ENCODE results near the gene KIFC3. TPM values are rescaled to one million over a fixed set of nuclear protein-coding genes. Genes with fewer than 3 reads are reported as not detected.

KIFC3 gene
- total and polyA plus RNA-seq, 11 donors: 46.1 to 105 (median 65.6) TPM

- intact Hi-C loops (cut with DNase I): loop anchor here in 2 of 10 donors (10.0 kb wide), 2 partner anchors 245 to 255 kb away; partner anchors contain the start of genes USB1 (in 1 of the 2) and ZNF319 (in 1 of the 2)
- no peak overlapping the region for H3K27ac ChIP-seq
- H3K27me3 ChIP-seq: no peaks in the 10 kb centered on the region
- TF ChIP-seq CTCF (IDR thresholded peaks at IDR 0.05) (no peak), POLR2A (IDR thresholded peaks at IDR 0.05) (no peak)
- H3K36me3 ChIP-seq: peaks cover 0 to 30% (median 3%) of the 10 kb centered on the region in 9 donors
- WGBS, 4 donors: 87 to 92% (median 89%) methylated on average over 5 of the region's 5 CpGs
- ATAC-seq (no peak), DNase-seq (no peak)
- H3K4me3 ChIP-seq: no peak overlapping the region
- H3K4me1 ChIP-seq: peaks cover 0 to 3% (median 0%) of the 10 kb centered on the region in 12 donors
- no peaks in the 10 kb centered on the region for H3K9me3 ChIP-seq
These were observed 52.3 kb downstream of the KIFC3 start for GRCh38 chr16:57749856-57750452.

GRCh38 chr16:57749101-57749692 is 53.1 kb downstream of the KIFC3 start:
- 93 to 97% (median 97%) methylated on average over 3 of the region's 3 CpGs for WGBS, 4 donors
- DNase-seq: peak in 1 of 5 donors; percentile 25
- Histone ChIP-seq H3K4me3 (no peak overlapping the region), H3K36me3 (peaks cover 0 to 29% (median 3%) of the 10 kb centered on the region in 9 donors), H3K9me3 (no peaks in the 10 kb centered on the region), H3K27ac (no peak overlapping the region), H3K4me1 (peaks cover 0 to 3% (median 0%) of the 10 kb centered on the region in 12 donors), H3K27me3 (no peaks in the 10 kb centered on the region)
- TF ChIP-seq CTCF (IDR thresholded peaks at IDR 0.05): no peak
- no peak for TF ChIP-seq POLR2A (IDR thresholded peaks at IDR 0.05)
- ATAC-seq: no peak
- intact Hi-C loops (cut with DNase I): no loop called here

- H3K4me1 ChIP-seq: peaks cover 0 to 3% (median 0%) of the 10 kb centered on the region in 12 donors
- H3K27me3 ChIP-seq: no peaks in the 10 kb centered on the region
- H3K36me3 ChIP-seq: peaks cover 0 to 28% (median 3%) of the 10 kb centered on the region in 9 donors
- TF ChIP-seq POLR2A (IDR thresholded peaks at IDR 0.05): no peak
- TF ChIP-seq CTCF (IDR thresholded peaks at IDR 0.05): no peak
- H3K4me3 ChIP-seq: no peak overlapping the region
- DNase-seq (no peak), ATAC-seq (peak in 1 of 4 donors; percentile 4)
- no peaks in the 10 kb centered on the region for H3K9me3 ChIP-seq
- WGBS, 4 donors: 58 to 86% (median 80%) methylated on average over 11 of the region's 11 CpGs
- intact Hi-C loops (cut with DNase I): no loop called here
- H3K27ac ChIP-seq: no peak overlapping the region
These were observed 53.7 kb downstream of the KIFC3 start for GRCh38 chr16:57748596-57748995.

- intact Hi-C loops (cut with DNase I): no loop called here
- Histone ChIP-seq H3K27ac (no peak overlapping the region), H3K27me3 (no peaks in the 10 kb centered on the region), H3K4me3 (no peak overlapping the region), H3K4me1 (peaks cover 0 to 3% (median 0%) of the 10 kb centered on the region in 12 donors), H3K9me3 (no peaks in the 10 kb centered on the region), H3K36me3 (peaks cover 0 to 22% (median 3%) of the 10 kb centered on the region in 9 donors)
- WGBS, 4 donors: 85 to 100% (median 96%) methylated on average over 3 to 6 of the region's 6 CpGs
- ATAC-seq (no peak), DNase-seq (peak in 1 of 5 donors; percentile 4)
- TF ChIP-seq POLR2A (IDR thresholded peaks at IDR 0.05): no peak
- no peak for TF ChIP-seq CTCF (IDR thresholded peaks at IDR 0.05)
These were observed 54.3 kb downstream of the KIFC3 start for GRCh38 chr16:57747996-57748395.

Data from heart left ventricle (tissue), 16 donors.